Measurements from ENCODE around the gene ELMO1.

The ELMO1 gene

DNA sequence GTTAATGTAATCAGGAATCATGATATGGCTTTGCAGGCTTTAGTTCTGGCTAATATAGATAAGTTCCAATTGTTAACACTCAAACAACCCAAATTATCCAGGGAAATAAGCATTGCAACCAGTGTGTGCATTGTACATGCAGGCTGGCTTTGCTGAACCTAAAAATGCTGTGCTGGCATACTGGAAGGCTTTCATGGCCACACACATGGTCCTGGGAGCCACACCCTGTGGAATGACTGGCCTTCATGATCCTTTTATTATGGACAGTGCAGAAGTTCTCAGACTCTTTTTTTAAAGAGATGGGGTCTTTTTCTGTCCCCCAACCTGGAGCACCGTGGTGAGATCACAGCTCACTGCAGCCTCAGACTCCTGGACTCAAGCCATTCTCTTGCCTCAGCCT, 5.0 kb downstream of the ELMO1 start:
- no peak overlapping the region for H3K27ac ChIP-seq
- CTCF ChIA-PET: no interaction called here
- no peak for DNase-seq (ENCODE audit: low spot score)
- POLR2A ChIA-PET (ENCODE audit: low non-redundant PET): no interaction called here
- TF ChIP-seq, protein P1, sequence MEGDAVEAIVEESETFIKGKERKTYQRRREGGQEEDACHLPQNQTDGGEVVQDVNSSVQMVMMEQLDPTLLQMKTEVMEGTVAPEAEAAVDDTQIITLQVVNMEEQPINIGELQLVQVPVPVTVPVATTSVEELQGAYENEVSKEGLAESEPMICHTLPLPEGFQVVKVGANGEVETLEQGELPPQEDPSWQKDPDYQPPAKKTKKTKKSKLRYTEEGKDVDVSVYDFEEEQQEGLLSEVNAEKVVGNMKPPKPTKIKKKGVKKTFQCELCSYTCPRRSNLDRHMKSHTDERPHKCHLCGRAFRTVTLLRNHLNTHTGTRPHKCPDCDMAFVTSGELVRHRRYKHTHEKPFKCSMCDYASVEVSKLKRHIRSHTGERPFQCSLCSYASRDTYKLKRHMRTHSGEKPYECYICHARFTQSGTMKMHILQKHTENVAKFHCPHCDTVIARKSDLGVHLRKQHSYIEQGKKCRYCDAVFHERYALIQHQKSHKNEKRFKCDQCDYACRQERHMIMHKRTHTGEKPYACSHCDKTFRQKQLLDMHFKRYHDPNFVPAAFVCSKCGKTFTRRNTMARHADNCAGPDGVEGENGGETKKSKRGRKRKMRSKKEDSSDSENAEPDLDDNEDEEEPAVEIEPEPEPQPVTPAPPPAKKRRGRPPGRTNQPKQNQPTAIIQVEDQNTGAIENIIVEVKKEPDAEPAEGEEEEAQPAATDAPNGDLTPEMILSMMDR (conservative IDR thresholded peaks at IDR 0.05; ENCODE audit: low read depth): no peak

DNA sequence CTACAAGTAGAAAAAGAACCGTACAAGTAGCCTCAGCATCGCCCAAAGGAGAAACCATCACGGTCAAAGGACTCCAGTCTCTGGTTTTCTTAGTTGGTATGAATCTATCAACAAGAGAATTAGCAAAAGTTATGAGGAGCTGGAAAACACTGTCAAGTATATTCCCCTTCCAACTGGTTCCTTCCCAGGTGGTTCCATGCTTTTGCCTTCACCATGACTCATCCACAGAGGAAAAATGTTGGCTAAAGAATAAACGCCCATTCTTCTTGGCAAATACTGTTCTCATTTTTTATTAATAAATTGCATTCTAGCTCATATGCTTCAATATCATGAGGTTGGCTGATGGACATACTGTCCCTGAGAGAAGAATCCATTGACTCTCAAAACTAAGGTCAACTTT, 6.4 kb downstream of the ELMO1 start:
- POLR2A ChIA-PET (ENCODE audit: low non-redundant PET): no interaction called here
- no peak for DNase-seq (ENCODE audit: low spot score)
- CTCF ChIA-PET: interaction anchor here (0.7 kb wide), 1 partner anchor 1924 kb away, joined by 3 read pairs; no protein-coding TSS in a partner anchor
- no peak overlapping the region for H3K27ac ChIP-seq
- TF ChIP-seq, protein P1 (conservative IDR thresholded peaks at IDR 0.05; ENCODE audit: low read depth): no peak

DNA sequence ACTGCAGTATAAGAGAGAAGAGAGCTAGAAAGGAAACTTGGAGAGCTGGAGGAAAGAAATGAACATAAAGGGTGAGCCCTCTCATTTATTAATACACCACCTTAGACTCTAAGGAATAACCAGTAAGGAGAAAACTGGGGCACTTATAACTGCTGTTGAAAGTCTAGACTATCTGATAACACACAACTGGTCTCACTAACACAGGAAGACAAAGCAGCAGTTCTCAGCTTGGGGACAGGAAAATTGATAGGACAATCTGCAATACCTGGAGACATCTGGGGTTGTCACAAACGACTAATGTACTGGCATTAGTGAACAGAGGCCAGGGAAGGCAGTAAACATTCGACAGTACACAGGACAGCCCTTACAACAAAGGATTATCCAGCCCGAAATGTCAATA, 6.8 kb downstream of the ELMO1 start:
- TF ChIP-seq, protein P1 (conservative IDR thresholded peaks at IDR 0.05; ENCODE audit: low read depth): no peak
- H3K27ac ChIP-seq: no peak overlapping the region
- CTCF ChIA-PET: interaction anchor here (0.7 kb wide), 1 partner anchor 1923 kb away, joined by 3 read pairs; no protein-coding TSS in a partner anchor
- POLR2A ChIA-PET (ENCODE audit: low non-redundant PET): no interaction called here
- no peak for DNase-seq (ENCODE audit: low spot score)

DNA sequence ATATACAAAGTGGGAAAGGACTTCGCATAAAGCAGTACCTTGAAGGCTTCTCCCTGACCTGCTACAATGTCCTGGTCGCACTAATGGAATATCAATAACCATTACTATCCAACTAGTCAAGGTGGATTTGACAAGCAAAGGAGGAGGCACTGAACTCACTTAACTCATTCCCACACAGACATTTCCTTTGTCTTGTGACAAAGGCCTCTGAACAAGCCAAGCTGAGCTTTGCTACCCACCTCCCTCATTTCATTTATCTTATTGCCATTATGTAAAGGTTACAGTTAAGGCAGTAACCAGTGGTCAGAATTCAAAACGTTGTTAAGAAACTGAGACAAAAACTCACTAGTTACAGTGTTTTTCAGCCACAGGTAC, 7.3 kb downstream of the ELMO1 start:
- ChIA-PET POLR2A (ENCODE audit: low non-redundant PET) (no interaction called here), CTCF (no interaction called here)
- no peak for DNase-seq (ENCODE audit: low spot score)
- H3K27ac ChIP-seq: no peak overlapping the region
- TF ChIP-seq, protein P1 (conservative IDR thresholded peaks at IDR 0.05; ENCODE audit: low read depth): no peak

DNA sequence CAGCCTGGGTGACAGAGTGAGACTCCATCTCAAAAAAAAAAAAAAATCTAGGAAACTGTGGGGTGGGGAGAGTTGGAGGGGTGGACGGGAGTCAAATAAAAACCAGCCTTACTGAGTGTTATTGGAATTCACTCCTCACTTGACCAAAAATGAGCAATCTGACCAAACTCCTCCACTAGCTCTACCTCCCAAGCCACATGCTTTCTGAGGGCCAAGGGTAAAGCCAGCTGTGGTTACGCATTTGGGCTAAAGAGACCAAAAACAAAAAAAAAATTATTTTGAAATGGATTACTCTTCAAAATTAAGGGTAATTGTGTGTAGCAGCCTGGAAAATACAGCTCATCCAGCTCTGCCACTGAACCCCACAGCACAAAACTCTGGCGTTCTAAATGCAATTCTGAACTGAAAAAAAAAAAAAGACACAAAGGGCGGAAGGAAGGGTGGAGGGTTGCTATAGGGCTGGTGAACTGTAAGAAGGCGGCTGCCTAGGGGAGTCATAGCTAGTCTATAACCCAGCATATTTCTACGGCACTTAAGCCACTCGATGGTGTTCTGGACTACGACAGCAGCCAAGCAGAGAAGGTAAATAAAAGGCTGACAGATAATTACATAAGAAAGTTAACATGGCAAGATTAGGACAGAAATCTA, 7.8 kb downstream of the ELMO1 start:
- TF ChIP-seq, protein P1 (conservative IDR thresholded peaks at IDR 0.05; ENCODE audit: low read depth): no peak
- POLR2A ChIA-PET (ENCODE audit: low non-redundant PET): no interaction called here
- H3K27ac ChIP-seq: no peak overlapping the region
- CTCF ChIA-PET: no interaction called here
- no peak for DNase-seq (ENCODE audit: low spot score)

DNA sequence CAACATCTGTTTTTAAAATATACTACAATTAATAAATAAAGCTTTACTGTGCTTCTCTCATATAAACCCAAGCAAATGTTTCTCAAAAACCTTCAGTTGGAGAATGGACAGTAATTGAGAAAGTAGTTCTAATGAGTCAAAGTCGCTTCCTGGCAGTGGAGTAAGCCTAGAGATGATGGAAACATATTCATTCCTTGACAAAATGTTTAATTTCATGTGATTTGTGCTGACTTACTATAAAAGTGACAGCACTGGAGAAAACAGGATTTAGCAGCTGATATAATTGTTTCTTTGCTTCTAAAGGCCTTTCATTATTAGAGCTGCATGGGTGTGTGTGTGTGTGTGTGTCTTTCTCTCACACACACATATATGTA, 9.0 kb downstream of the ELMO1 start:
- DNase-seq (ENCODE audit: low spot score): no peak
- CTCF ChIA-PET: no interaction called here
- no peak overlapping the region for H3K27ac ChIP-seq
- POLR2A ChIA-PET (ENCODE audit: low non-redundant PET): no interaction called here
- TF ChIP-seq, protein P1 (conservative IDR thresholded peaks at IDR 0.05; ENCODE audit: low read depth): no peak
